ENCODE results near the gene IMPACT.

GRCh38 chr18:24486684-24487083 is 60.2 kb downstream of the IMPACT start:
- TF ChIP-seq RAD21 (IDR thresholded peaks at IDR 0.05; ENCODE audit: low read depth) (no peak), EP300 (IDR thresholded peaks at IDR 0.05; ENCODE audit: borderline replicate concordance) (no peak), TAF1 (IDR thresholded peaks at IDR 0.05; ENCODE audit: low read depth) (no peak), MAX (IDR thresholded peaks at IDR 0.05) (no peak), CEBPB (IDR thresholded peaks at IDR 0.05) (no peak), REST (IDR thresholded peaks at IDR 0.05; ENCODE audit: low read depth) (no peak), TCF12 (IDR thresholded peaks at IDR 0.05; ENCODE audit: low read depth) (no peak), TEAD4 (IDR thresholded peaks at IDR 0.05) (no peak), NFIC (IDR thresholded peaks at IDR 0.05) (no peak), EGR1 (IDR thresholded peaks at IDR 0.05) (no peak)

Measured in Ishikawa (cell line).